ENCODE results near the gene TNIP2.
"Not testable (repeated sequence)": the region's sequence is repeated elsewhere in the genome, so short reads cannot be mapped to it uniquely, and the experiment has no call there.

Gene TNIP2

GRCh38 chr4:2765832-2766526 is 9.8 kb upstream of the TNIP2 start:
- Mint-ChIP-seq H3K36me3 (ENCODE audit: low read depth) (no peaks in the 10 kb centered on the region), H3K27me3 (no peaks in the 10 kb centered on the region), H3K27ac (no peak overlapping the region), H3K4me1 (peaks cover 19% of the 10 kb centered on the region), H3K9me3 (peaks cover 13% of the 10 kb centered on the region), H3K4me3 (no peak overlapping the region)
- ATAC-seq (no peak), DNase-seq (no peak)

- Mint-ChIP-seq H3K36me3 (ENCODE audit: low read depth) (no peaks in the 10 kb centered on the region), H3K4me3 (peak overlapping the region; percentile 54), H3K9me3 (no peaks in the 10 kb centered on the region), H3K27ac (no peak overlapping the region), H3K4me1 (peaks cover 14% of the 10 kb centered on the region), H3K27me3 (no peaks in the 10 kb centered on the region)
- ATAC-seq (no peak), DNase-seq (no peak)
Measured at GRCh38 chr4:2763511-2763967, 7.4 kb upstream of the TNIP2 start.

GRCh38 chr4:2762486-2763370 is 6.6 kb upstream of the TNIP2 start:
- H3K4me1 Mint-ChIP-seq, result peaks cover 14% of the 10 kb centered on the region
- H3K9me3 Mint-ChIP-seq; H3K4me3 Mint-ChIP-seq; H3K27me3 Mint-ChIP-seq; ATAC-seq; H3K27ac Mint-ChIP-seq; DNase-seq; H3K36me3 Mint-ChIP-seq (ENCODE audit: low read depth): not testable (repeated sequence)

GRCh38 chr4:2762048-2762447 is 5.9 kb upstream of the TNIP2 start:
- H3K9me3 Mint-ChIP-seq, result no peaks in the 10 kb centered on the region
- no peaks in the 10 kb centered on the region for H3K27me3 Mint-ChIP-seq
- H3K36me3 Mint-ChIP-seq (ENCODE audit: low read depth), result no peaks in the 10 kb centered on the region
- no peak for DNase-seq
- H3K4me1 Mint-ChIP-seq, result peaks cover 13% of the 10 kb centered on the region
- H3K27ac Mint-ChIP-seq, result no peak overlapping the region
- no peak for ATAC-seq
- H3K4me3 Mint-ChIP-seq, result no peak overlapping the region

- H3K27me3 Mint-ChIP-seq, result no peaks in the 10 kb centered on the region
- no peak overlapping the region for H3K27ac Mint-ChIP-seq
- H3K4me3 Mint-ChIP-seq, result no peak overlapping the region
- no peaks in the 10 kb centered on the region for H3K36me3 Mint-ChIP-seq (ENCODE audit: low read depth)
- peaks cover 16% of the 10 kb centered on the region for H3K4me1 Mint-ChIP-seq
- ATAC-seq, result peak; percentile 17
- DNase-seq, result peak; percentile 37
- no peaks in the 10 kb centered on the region for H3K9me3 Mint-ChIP-seq
Measured at GRCh38 chr4:2761035-2761923, 5.1 kb upstream of the TNIP2 start.

GRCh38 chr4:2757426-2757825 is 1.3 kb upstream of the TNIP2 start:
- Mint-ChIP-seq H3K27ac (no peak overlapping the region), H3K9me3 (no peaks in the 10 kb centered on the region), H3K27me3 (no peaks in the 10 kb centered on the region), H3K4me1 (peaks cover 25% of the 10 kb centered on the region), H3K4me3 (no peak overlapping the region), H3K36me3 (ENCODE audit: low read depth) (peaks cover 4% of the 10 kb centered on the region)
- ATAC-seq (no peak), DNase-seq (no peak)

- Mint-ChIP-seq H3K4me3 (peak overlapping the region; percentile 46), H3K4me1 (peaks cover 24% of the 10 kb centered on the region), H3K27ac (no peak overlapping the region), H3K9me3 (no peaks in the 10 kb centered on the region), H3K36me3 (ENCODE audit: low read depth) (peaks cover 4% of the 10 kb centered on the region), H3K27me3 (no peaks in the 10 kb centered on the region)
- DNase-seq (no peak), ATAC-seq (no peak)
Measured at GRCh38 chr4:2756691-2757350, 685 bp upstream of the TNIP2 start.

- Mint-ChIP-seq H3K36me3 (ENCODE audit: low read depth) (peaks cover 6% of the 10 kb centered on the region), H3K27ac (peak overlapping the region; percentile 90), H3K9me3 (no peaks in the 10 kb centered on the region), H3K4me1 (peaks cover 25% of the 10 kb centered on the region), H3K27me3 (no peaks in the 10 kb centered on the region), H3K4me3 (peak overlapping the region; percentile 93)
- no peak for DNase-seq
- ATAC-seq, result no peak
Measured at GRCh38 chr4:2754848-2755819, 1.0 kb downstream of the TNIP2 start.

GRCh38 chr4:2753436-2753835 is 2.7 kb downstream of the TNIP2 start:
- DNase-seq (no peak), ATAC-seq (no peak)
- peaks cover 39% of the 10 kb centered on the region for H3K4me1 Mint-ChIP-seq
- no peaks in the 10 kb centered on the region for H3K27me3 Mint-ChIP-seq
- no peaks in the 10 kb centered on the region for H3K9me3 Mint-ChIP-seq
- peak overlapping the region; percentile 22 for H3K27ac Mint-ChIP-seq
- H3K36me3 Mint-ChIP-seq (ENCODE audit: low read depth), result peaks cover 8% of the 10 kb centered on the region
- H3K4me3 Mint-ChIP-seq, result no peak overlapping the region

GRCh38 chr4:2750719-2751605 is 5.2 kb downstream of the TNIP2 start:
- Mint-ChIP-seq H3K4me3 (no peak overlapping the region), H3K27ac (no peak overlapping the region), H3K27me3 (no peaks in the 10 kb centered on the region), H3K4me1 (peaks cover 58% of the 10 kb centered on the region), H3K9me3 (no peaks in the 10 kb centered on the region), H3K36me3 (ENCODE audit: low read depth) (peaks cover 27% of the 10 kb centered on the region)
- ATAC-seq (no peak), DNase-seq (no peak)

GRCh38 chr4:2746891-2747695 is 9.0 kb downstream of the TNIP2 start:
- Mint-ChIP-seq H3K27ac (peak overlapping the region; percentile 90), H3K4me1 (peaks cover 61% of the 10 kb centered on the region), H3K9me3 (no peaks in the 10 kb centered on the region), H3K4me3 (peak overlapping the region; percentile 55), H3K27me3 (no peaks in the 10 kb centered on the region), H3K36me3 (ENCODE audit: low read depth) (peaks cover 43% of the 10 kb centered on the region)
- ATAC-seq (no peak), DNase-seq (no peak)
